HCT116 (cell line): ENCODE measurements around the gene SEC22A.

ENCODE experiments used
- ATF3 ChIP-seq: IDR thresholded peaks from 2 replicates; pipeline ENCODE4 v1.6.1; 2012
- CEBPB ChIP-seq: IDR thresholded peaks from 2 replicates; pipeline ENCODE4 v1.6.1; 2012; ENCODE audit warnings: low read depth
- EGR1 ChIP-seq: IDR thresholded peaks from 2 replicates; pipeline ENCODE4 v1.6.1; 2012; ENCODE audit warnings: low read depth
- EZH2 ChIP-seq: fragments of 200-600 bp; sonication (generic); IDR thresholded peaks from 2 replicates; pipeline ENCODE4 v1.6.1; 2017; ENCODE audit warnings: antibody characterized with exemption, mixed run types
- EZH2phosphoT487 ChIP-seq: fragments of 200-600 bp; IDR thresholded peaks from 2 replicates; pipeline ENCODE4 v1.6.1; 2018; ENCODE audit warnings: antibody characterized with exemption, borderline replicate concordance
- POLR2A ChIP-seq: IDR thresholded peaks from 2 replicates; pipeline ENCODE4 v1.7.0; 2011; ENCODE audit warnings: borderline replicate concordance; ENCODE audit not compliant: insufficient read depth, insufficient read length; ENCODE audit errors: extremely low read depth
- POLR2AphosphoS5 ChIP-seq: IDR thresholded peaks from 2 replicates; pipeline ENCODE4 v1.6.1; 2011; ENCODE audit warnings: mild to moderate bottlenecking, low read depth, low read length, moderate library complexity
- SP1 ChIP-seq: IDR thresholded peaks from 2 replicates; pipeline ENCODE4 v1.6.1; 2012; ENCODE audit warnings: low read depth
- TCF7L2 ChIP-seq: IDR thresholded peaks from 2 replicates; pipeline ENCODE4 v1.7.0; 2011; ENCODE audit warnings: borderline replicate concordance, inconsistent platforms; ENCODE audit not compliant: insufficient read depth, insufficient read length; ENCODE audit errors: extremely low read depth
- ZNF274 ChIP-seq: fragments of 200-500 bp; sonication (Bioruptor generic); IDR thresholded peaks from 2 replicates; pipeline ENCODE4 v1.6.1; 2014; ENCODE audit warnings: mild to moderate bottlenecking, low read depth, low read length, inconsistent platforms
- TF ChIP-seq, protein P1 (sequence below), 3 experiments: fragments of 200-600 bp in 1 of 3; sonication (generic) in 1 of 3; IDR thresholded peaks in 2 of 3; conservative IDR thresholded peaks in 1 of 3; 2 replicates each; pipeline ENCODE4 v1.5.1; 2012 to 2017; ENCODE audit warnings: low read depth in 2 of 3, low read length in 2 of 3, antibody characterized with exemption in 1 of 3, borderline replicate concordance in 1 of 3, control low read depth in 1 of 3, mild to moderate bottlenecking in 1 of 3, mixed read lengths in 1 of 3, mixed run types in 1 of 3, moderate library complexity in 1 of 3; ENCODE audit not compliant: insufficient read depth in 1 of 3
- TF ChIP-seq, protein P2 (sequence below): IDR thresholded peaks from 2 replicates; pipeline ENCODE4 v1.6.1; 2012; ENCODE audit warnings: low read depth

DNA sequence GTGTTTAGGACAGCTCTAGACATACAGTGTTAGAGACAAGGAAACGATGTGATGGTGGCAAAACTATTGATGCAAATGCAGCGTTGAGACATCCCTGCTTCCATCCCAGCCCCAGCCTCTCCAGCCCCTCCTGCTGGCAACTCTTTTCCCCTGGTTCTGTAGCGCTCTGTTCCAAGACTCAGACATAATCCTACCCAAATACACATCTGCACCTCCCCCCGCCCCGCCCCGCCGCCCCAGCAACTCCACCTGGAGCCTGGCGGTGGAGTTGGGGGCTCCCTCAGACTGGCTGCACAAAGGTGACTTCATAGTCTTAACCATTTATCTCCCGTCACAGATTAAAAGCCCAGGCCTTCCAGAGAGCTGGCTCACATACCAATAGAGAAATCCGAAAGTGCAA lies 7.2 kb upstream of the SEC22A start:
- TF ChIP-seq, protein P1, sequence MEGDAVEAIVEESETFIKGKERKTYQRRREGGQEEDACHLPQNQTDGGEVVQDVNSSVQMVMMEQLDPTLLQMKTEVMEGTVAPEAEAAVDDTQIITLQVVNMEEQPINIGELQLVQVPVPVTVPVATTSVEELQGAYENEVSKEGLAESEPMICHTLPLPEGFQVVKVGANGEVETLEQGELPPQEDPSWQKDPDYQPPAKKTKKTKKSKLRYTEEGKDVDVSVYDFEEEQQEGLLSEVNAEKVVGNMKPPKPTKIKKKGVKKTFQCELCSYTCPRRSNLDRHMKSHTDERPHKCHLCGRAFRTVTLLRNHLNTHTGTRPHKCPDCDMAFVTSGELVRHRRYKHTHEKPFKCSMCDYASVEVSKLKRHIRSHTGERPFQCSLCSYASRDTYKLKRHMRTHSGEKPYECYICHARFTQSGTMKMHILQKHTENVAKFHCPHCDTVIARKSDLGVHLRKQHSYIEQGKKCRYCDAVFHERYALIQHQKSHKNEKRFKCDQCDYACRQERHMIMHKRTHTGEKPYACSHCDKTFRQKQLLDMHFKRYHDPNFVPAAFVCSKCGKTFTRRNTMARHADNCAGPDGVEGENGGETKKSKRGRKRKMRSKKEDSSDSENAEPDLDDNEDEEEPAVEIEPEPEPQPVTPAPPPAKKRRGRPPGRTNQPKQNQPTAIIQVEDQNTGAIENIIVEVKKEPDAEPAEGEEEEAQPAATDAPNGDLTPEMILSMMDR (IDR thresholded peaks at IDR 0.05 in 2 of 3, conservative IDR thresholded peaks at IDR 0.05 in 1 of 3; ENCODE audit: borderline replicate concordance in 1 of 3, insufficient read depth in 1 of 3, low read depth in 2 of 3, low read length in 2 of 3), result peak; percentile 17 to 66 (median 55); a peak in 5 of 6 replicates
- TF ChIP-seq EGR1 (no peak), POLR2A (no peak), ZNF274 (no peak), EZH2 (no peak), TCF7L2 (no peak), CEBPB (no peak), POLR2AphosphoS5 (no peak), SP1 (no peak), EZH2phosphoT487 (no peak), ATF3 (no peak)
- TF ChIP-seq, protein P2, sequence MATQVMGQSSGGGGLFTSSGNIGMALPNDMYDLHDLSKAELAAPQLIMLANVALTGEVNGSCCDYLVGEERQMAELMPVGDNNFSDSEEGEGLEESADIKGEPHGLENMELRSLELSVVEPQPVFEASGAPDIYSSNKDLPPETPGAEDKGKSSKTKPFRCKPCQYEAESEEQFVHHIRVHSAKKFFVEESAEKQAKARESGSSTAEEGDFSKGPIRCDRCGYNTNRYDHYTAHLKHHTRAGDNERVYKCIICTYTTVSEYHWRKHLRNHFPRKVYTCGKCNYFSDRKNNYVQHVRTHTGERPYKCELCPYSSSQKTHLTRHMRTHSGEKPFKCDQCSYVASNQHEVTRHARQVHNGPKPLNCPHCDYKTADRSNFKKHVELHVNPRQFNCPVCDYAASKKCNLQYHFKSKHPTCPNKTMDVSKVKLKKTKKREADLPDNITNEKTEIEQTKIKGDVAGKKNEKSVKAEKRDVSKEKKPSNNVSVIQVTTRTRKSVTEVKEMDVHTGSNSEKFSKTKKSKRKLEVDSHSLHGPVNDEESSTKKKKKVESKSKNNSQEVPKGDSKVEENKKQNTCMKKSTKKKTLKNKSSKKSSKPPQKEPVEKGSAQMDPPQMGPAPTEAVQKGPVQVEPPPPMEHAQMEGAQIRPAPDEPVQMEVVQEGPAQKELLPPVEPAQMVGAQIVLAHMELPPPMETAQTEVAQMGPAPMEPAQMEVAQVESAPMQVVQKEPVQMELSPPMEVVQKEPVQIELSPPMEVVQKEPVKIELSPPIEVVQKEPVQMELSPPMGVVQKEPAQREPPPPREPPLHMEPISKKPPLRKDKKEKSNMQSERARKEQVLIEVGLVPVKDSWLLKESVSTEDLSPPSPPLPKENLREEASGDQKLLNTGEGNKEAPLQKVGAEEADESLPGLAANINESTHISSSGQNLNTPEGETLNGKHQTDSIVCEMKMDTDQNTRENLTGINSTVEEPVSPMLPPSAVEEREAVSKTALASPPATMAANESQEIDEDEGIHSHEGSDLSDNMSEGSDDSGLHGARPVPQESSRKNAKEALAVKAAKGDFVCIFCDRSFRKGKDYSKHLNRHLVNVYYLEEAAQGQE, result no peak
